Tibial nerve (tissue), 4 donors: ENCODE results near the gene CD74. TPM values are rescaled to one million over a fixed set of nuclear protein-coding genes. Genes with fewer than 3 reads are reported as not detected.
A peak's percentile ranks its signal among the peaks of the same experiment; 100 is the strongest.

ENCODE experiments used
- DNase-seq, 2 donors: peaks; one replicate each; pipeline ENCODE4 v3.0.0-alpha.2; 2019; ENCODE audit warnings: low spot score in 2 of 2
- H3K27ac ChIP-seq, 4 donors: fragments of 200-600 bp; sonication (generic) in 3 of 4; one replicate each; pipeline ENCODE4 v1.5.1; 2017 to 2019; ENCODE audit warnings: mild to moderate bottlenecking in 1 of 4
- H3K27me3 ChIP-seq, 2 donors: fragments of 200-600 bp; sonication (generic) in 1 of 2; one replicate each; pipeline versions ENCODE4 v1.5.1 to v1.6.0; 2017 to 2019
- H3K36me3 ChIP-seq, 3 donors: fragments of 200-600 bp; sonication (generic); one replicate each; pipeline ENCODE4 v1.5.1; 2018 to 2019
- H3K4me1 ChIP-seq, 4 donors: fragments of 200-600 bp; sonication (generic) in 3 of 4; one replicate each; pipeline ENCODE4 v1.5.1; 2017 to 2019
- H3K4me3 ChIP-seq, 4 donors: fragments of 200-600 bp; sonication (generic) in 3 of 4; one replicate each; pipeline ENCODE4 v1.5.1; 2017 to 2019; ENCODE audit warnings: mild to moderate bottlenecking in 1 of 4, moderate library complexity in 1 of 4
- H3K9me3 ChIP-seq, 4 donors: fragments of 200-600 bp; sonication (generic) in 3 of 4; one replicate each; pipeline ENCODE4 v1.5.1; 2017 to 2019
- EP300 ChIP-seq, 2 donors: sonication (generic); formaldehyde crosslinking; IDR thresholded peaks; one replicate each; pipeline ENCODE4 v1.6.1; 2017; ENCODE audit warnings: antibody characterized with exemption in 2 of 2, mild to moderate bottlenecking in 1 of 2
- POLR2A ChIP-seq, 2 donors: fragments of 450-650 bp; IDR thresholded peaks; one replicate each; pipeline ENCODE4 v1.6.1; 2017; ENCODE audit warnings: antibody characterized with exemption in 2 of 2, mild to moderate bottlenecking in 2 of 2, moderate library complexity in 2 of 2
- WGBS, 2 donors: methylation state at CpG; one replicate each; pipeline ENCODE4 v1.1.5; 2018; 5-methylcytosine and 5-hydroxymethylcytosine counted together
- total RNA-seq, 4 donors: library from RNA; depleted of rRNA; stranded (reverse); fragments of >200 nt; gene quantifications; one replicate each; pipeline ENCODE4 v1.1.0, GENCODE V29; 2016
- TF ChIP-seq, protein P1 (sequence below), 5 experiments: fragments of 200-600 bp in 3 of 5; fragments of 450-650 bp in 2 of 5; sonication (generic) in 3 of 5; IDR thresholded peaks; one replicate each; pipeline ENCODE4 v1.5.1; 2016 to 2019; ENCODE audit warnings: antibody characterized with exemption in 5 of 5, mild to moderate bottlenecking in 3 of 5, moderate library complexity in 2 of 5

CD74 gene
- total RNA-seq, 4 donors from 2014 or later: 309 to 1,049 (median 557) TPM

- no peak for TF ChIP-seq POLR2A (IDR thresholded peaks at IDR 0.05)
- no peak for TF ChIP-seq EP300 (IDR thresholded peaks at IDR 0.05)
- TF ChIP-seq, protein P1, sequence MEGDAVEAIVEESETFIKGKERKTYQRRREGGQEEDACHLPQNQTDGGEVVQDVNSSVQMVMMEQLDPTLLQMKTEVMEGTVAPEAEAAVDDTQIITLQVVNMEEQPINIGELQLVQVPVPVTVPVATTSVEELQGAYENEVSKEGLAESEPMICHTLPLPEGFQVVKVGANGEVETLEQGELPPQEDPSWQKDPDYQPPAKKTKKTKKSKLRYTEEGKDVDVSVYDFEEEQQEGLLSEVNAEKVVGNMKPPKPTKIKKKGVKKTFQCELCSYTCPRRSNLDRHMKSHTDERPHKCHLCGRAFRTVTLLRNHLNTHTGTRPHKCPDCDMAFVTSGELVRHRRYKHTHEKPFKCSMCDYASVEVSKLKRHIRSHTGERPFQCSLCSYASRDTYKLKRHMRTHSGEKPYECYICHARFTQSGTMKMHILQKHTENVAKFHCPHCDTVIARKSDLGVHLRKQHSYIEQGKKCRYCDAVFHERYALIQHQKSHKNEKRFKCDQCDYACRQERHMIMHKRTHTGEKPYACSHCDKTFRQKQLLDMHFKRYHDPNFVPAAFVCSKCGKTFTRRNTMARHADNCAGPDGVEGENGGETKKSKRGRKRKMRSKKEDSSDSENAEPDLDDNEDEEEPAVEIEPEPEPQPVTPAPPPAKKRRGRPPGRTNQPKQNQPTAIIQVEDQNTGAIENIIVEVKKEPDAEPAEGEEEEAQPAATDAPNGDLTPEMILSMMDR (IDR thresholded peaks at IDR 0.05): no peak
Measured at GRCh38 chr5:150451594-150451993, 38.9 kb upstream of the CD74 start.

GRCh38 chr5:150449517-150450339, 37.0 kb upstream of the CD74 start, which contains the start of gene RPS14:
TSS of gene RPS14 (minus strand) at chr5:150449739. CDS start at chr5:150447733, 2,006 bp downstream.
- Histone ChIP-seq H3K27me3 (no peaks in the 10 kb centered on the region), H3K27ac (peak within 1 kb of the TSS; percentile 90 to 95 (median 94)), H3K4me3 (peak within 1 kb of the TSS; percentile 56 to 91 (median 65)), H3K9me3 (no peaks in the 10 kb centered on the region), H3K36me3 (peaks cover 0 to 32% (median 16%) of the 10 kb centered on the region in 3 donors), H3K4me1 (peaks cover 0 to 39% (median 17%) of the 10 kb centered on the region in 4 donors)
- TF ChIP-seq EP300 (IDR thresholded peaks at IDR 0.05) (peak; percentile 52 to 97), POLR2A (IDR thresholded peaks at IDR 0.05) (peak; percentile 59 to 79)
- TF ChIP-seq, protein P1 (IDR thresholded peaks at IDR 0.05): peak; percentile 93 to 97 (median 96)
- DNase-seq: peak; percentile 91 to 92
- 4% methylated on average over 58 of the region's 58 CpGs for WGBS, 2 donors

More at GRCh38 chr5:150451594-150451993, 38.9 kb upstream of the CD74 start:
- Histone ChIP-seq H3K9me3 (no peaks in the 10 kb centered on the region), H3K27ac (no peak overlapping the region), H3K27me3 (no peaks in the 10 kb centered on the region), H3K4me3 (no peak overlapping the region), H3K36me3 (peaks cover 0 to 14% (median 3%) of the 10 kb centered on the region in 3 donors), H3K4me1 (peaks cover 0 to 23% (median 16%) of the 10 kb centered on the region in 4 donors)
- no peak for DNase-seq
- WGBS, 2 donors: 88 to 97% methylated on average over 1 of the region's 1 CpG

- WGBS, 2 donors: 0 to 1% methylated on average over 31 of the region's 31 CpGs
- Histone ChIP-seq H3K27ac (peak overlapping the region; percentile 90 to 95 (median 94)), H3K27me3 (no peaks in the 10 kb centered on the region), H3K36me3 (peaks cover 0 to 39% (median 23%) of the 10 kb centered on the region in 3 donors), H3K4me3 (peak overlapping the region; percentile 56 to 91 (median 65)), H3K4me1 (peaks cover 0 to 39% (median 17%) of the 10 kb centered on the region in 4 donors), H3K9me3 (no peaks in the 10 kb centered on the region)
- TF ChIP-seq POLR2A (IDR thresholded peaks at IDR 0.05): no peak
- TF ChIP-seq, protein P1 (IDR thresholded peaks at IDR 0.05): no peak
- TF ChIP-seq EP300 (IDR thresholded peaks at IDR 0.05): no peak
- DNase-seq: no peak
Measured at GRCh38 chr5:150448952-150449516, 36.3 kb upstream of the CD74 start.

DNA sequence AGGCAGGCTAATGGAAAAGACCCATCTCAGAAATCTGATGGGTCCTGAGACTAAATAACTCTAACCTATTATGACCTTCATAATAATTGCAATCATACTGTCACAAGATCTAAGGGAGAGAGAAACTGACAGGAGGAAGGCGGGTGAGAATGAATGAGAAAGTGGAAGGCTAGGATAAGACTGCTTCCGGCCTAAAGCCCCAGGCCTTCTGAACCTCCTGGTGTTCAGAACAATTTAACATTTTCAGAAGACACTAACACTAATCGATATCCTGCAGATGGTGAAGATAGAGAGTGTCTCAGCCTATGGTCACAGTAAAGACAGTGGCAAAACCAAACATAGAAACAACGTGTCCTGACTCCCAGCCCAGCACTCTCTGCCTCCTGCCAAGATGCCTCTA, 35.6 kb upstream of the CD74 start:
- peak overlapping the region; percentile 90 to 95 (median 94) for H3K27ac ChIP-seq
- peaks cover 0 to 39% (median 17%) of the 10 kb centered on the region in 4 donors for H3K4me1 ChIP-seq
- no peaks in the 10 kb centered on the region for H3K9me3 ChIP-seq
- TF ChIP-seq EP300 (IDR thresholded peaks at IDR 0.05): no peak
- TF ChIP-seq POLR2A (IDR thresholded peaks at IDR 0.05): no peak
- TF ChIP-seq, protein P1 (IDR thresholded peaks at IDR 0.05): no peak
- H3K36me3 ChIP-seq: peaks cover 0 to 46% (median 30%) of the 10 kb centered on the region in 3 donors
- H3K27me3 ChIP-seq: no peaks in the 10 kb centered on the region
- WGBS, 2 donors: 23 to 27% methylated on average over 4 of the region's 4 CpGs
- DNase-seq: no peak
- peak overlapping the region; percentile 56 to 91 (median 65) for H3K4me3 ChIP-seq
